ENCODE measurements around the gene ACO1.

The ACO1 gene

GRCh38 chr9:32449969-32450368 is 65.5 kb downstream of the ACO1 start:
- Histone ChIP-seq H3K27me3 (no peaks in the 10 kb centered on the region), H3K4me3 (no peak overlapping the region), H3K27ac (no peak overlapping the region), H3K36me3 (peaks cover 56 to 77% (median 71%) of the 10 kb centered on the region in 3 donors), H3K9me3 (no peaks in the 10 kb centered on the region), H3K4me1 (no peaks in the 10 kb centered on the region)
- TF ChIP-seq, protein P1, sequence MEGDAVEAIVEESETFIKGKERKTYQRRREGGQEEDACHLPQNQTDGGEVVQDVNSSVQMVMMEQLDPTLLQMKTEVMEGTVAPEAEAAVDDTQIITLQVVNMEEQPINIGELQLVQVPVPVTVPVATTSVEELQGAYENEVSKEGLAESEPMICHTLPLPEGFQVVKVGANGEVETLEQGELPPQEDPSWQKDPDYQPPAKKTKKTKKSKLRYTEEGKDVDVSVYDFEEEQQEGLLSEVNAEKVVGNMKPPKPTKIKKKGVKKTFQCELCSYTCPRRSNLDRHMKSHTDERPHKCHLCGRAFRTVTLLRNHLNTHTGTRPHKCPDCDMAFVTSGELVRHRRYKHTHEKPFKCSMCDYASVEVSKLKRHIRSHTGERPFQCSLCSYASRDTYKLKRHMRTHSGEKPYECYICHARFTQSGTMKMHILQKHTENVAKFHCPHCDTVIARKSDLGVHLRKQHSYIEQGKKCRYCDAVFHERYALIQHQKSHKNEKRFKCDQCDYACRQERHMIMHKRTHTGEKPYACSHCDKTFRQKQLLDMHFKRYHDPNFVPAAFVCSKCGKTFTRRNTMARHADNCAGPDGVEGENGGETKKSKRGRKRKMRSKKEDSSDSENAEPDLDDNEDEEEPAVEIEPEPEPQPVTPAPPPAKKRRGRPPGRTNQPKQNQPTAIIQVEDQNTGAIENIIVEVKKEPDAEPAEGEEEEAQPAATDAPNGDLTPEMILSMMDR (IDR thresholded peaks at IDR 0.05) = no peak
- no peak for DNase-seq
- intact Hi-C loops (cut with DNase I; ENCODE audit: low total_unique reads) = no loop called here

GRCh38 chr9:32454280-32454679 is 69.8 kb downstream of the ACO1 start:
- Histone ChIP-seq H3K27ac (no peak overlapping the region), H3K4me1 (no peaks in the 10 kb centered on the region), H3K27me3 (no peaks in the 10 kb centered on the region), H3K9me3 (no peaks in the 10 kb centered on the region), H3K36me3 (peaks cover 29 to 82% (median 65%) of the 10 kb centered on the region in 3 donors), H3K4me3 (no peak overlapping the region)
- TF ChIP-seq, protein P1 (IDR thresholded peaks at IDR 0.05) = no peak
- no peak for DNase-seq
- intact Hi-C loops (cut with DNase I; ENCODE audit: low total_unique reads) = no loop called here

GRCh38 chr9:32455738-32456137 is 71.3 kb downstream of the ACO1 start:
- Histone ChIP-seq H3K9me3 (no peaks in the 10 kb centered on the region), H3K36me3 (peaks cover 15 to 69% (median 50%) of the 10 kb centered on the region in 3 donors)
- intact Hi-C loops (cut with DNase I; ENCODE audit: low total_unique reads) = no loop called here

DNA sequence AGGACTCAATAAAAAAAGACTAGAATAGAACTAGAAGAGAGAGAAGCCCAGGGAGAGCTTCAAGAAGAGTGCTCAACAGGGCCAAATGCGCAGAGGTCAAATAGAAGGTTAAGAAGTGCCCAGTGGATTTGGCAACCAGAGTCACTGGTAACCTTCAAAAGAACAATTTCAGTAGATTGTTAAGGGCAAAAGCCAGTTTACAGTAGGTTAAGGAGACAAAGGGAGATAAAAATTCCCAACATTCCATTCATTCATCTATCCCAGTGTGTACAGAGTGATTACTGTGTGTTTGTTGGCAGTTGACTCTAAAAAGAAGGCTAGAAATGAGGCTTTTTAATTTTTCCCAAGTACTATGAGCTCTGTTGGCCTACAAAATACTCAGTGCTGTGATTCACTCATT is 72.1 kb downstream of the ACO1 start:
- no peak for DNase-seq

More at GRCh38 chr9:32455738-32456137, 71.3 kb downstream of the ACO1 start:
- Histone ChIP-seq H3K27ac (no peak overlapping the region), H3K27me3 (no peaks in the 10 kb centered on the region), H3K4me1 (no peaks in the 10 kb centered on the region), H3K4me3 (no peak overlapping the region)
- DNase-seq = no peak
- TF ChIP-seq, protein P1 (IDR thresholded peaks at IDR 0.05) = no peak

GRCh38 chr9:32463500-32464293 is 79.3 kb downstream of the ACO1 start:
- intact Hi-C loops (cut with DNase I; ENCODE audit: low total_unique reads) = no loop called here
- TF ChIP-seq, protein P1 (IDR thresholded peaks at IDR 0.05) = no peak
- Histone ChIP-seq H3K4me3 (no peak overlapping the region), H3K27ac (no peak overlapping the region), H3K36me3 (peaks cover 16 to 43% (median 25%) of the 10 kb centered on the region in 3 donors), H3K4me1 (no peaks in the 10 kb centered on the region), H3K9me3 (no peaks in the 10 kb centered on the region), H3K27me3 (no peaks in the 10 kb centered on the region)
- no peak for DNase-seq

More for the DNA sequence above, 72.1 kb downstream of the ACO1 start:
- Histone ChIP-seq H3K4me1 (no peaks in the 10 kb centered on the region), H3K4me3 (no peak overlapping the region), H3K27ac (no peak overlapping the region), H3K9me3 (no peaks in the 10 kb centered on the region), H3K27me3 (no peaks in the 10 kb centered on the region), H3K36me3 (peaks cover 7 to 61% (median 42%) of the 10 kb centered on the region in 3 donors)
- TF ChIP-seq, protein P1 (IDR thresholded peaks at IDR 0.05) = no peak
- intact Hi-C loops (cut with DNase I; ENCODE audit: low total_unique reads) = no loop called here

Data from tibial artery (tissue), 4 donors.